Measurements from ENCODE around the gene GPR42. TPM values are rescaled to one million over a fixed set of nuclear protein-coding genes. Genes with fewer than 3 reads are reported as not detected.

GPR42 gene
- total and polyA plus RNA-seq, 9 donors, result not detected

GRCh38 chr19:35410487-35410886 is 39.6 kb downstream of the GPR42 start:
- no peaks in the 10 kb centered on the region for H3K27me3 ChIP-seq
- H3K4me3 ChIP-seq, result no peak overlapping the region
- no peaks in the 10 kb centered on the region for H3K36me3 ChIP-seq
- no peaks in the 10 kb centered on the region for H3K9me3 ChIP-seq
- no peak for DNase-seq
- WGBS, 3 donors, result 78 to 83% (median 80%) methylated on average over 5 of the region's 5 CpGs
- intact Hi-C loops (cut with DNase I), result no loop called here
- no peaks in the 10 kb centered on the region for H3K4me1 ChIP-seq (ENCODE audit: insufficient read depth)
- TF ChIP-seq CTCF (IDR thresholded peaks at IDR 0.05), result no peak
- TF ChIP-seq EP300 (IDR thresholded peaks at IDR 0.05), result no peak
- TF ChIP-seq POLR2A (IDR thresholded peaks at IDR 0.05), result no peak
- no peak overlapping the region for H3K27ac ChIP-seq

GRCh38 chr19:35414442-35414841 is 43.6 kb downstream of the GPR42 start:
- H3K27ac ChIP-seq, result no peak overlapping the region
- intact Hi-C loops (cut with DNase I), result no loop called here
- no peak for DNase-seq
- 75 to 89% (median 81%) methylated on average over 3 of the region's 3 CpGs for WGBS, 3 donors
- H3K4me3 ChIP-seq, result no peak overlapping the region
- no peaks in the 10 kb centered on the region for H3K9me3 ChIP-seq
- TF ChIP-seq EP300 (IDR thresholded peaks at IDR 0.05), result no peak
- no peak for TF ChIP-seq POLR2A (IDR thresholded peaks at IDR 0.05)
- TF ChIP-seq CTCF (IDR thresholded peaks at IDR 0.05), result no peak
- H3K4me1 ChIP-seq (ENCODE audit: insufficient read depth), result no peaks in the 10 kb centered on the region
- H3K36me3 ChIP-seq, result no peaks in the 10 kb centered on the region
- no peaks in the 10 kb centered on the region for H3K27me3 ChIP-seq

- DNase-seq, result no peak
- Histone ChIP-seq H3K36me3 (no peaks in the 10 kb centered on the region), H3K9me3 (no peaks in the 10 kb centered on the region), H3K27me3 (no peaks in the 10 kb centered on the region), H3K4me1 (ENCODE audit: insufficient read depth) (no peaks in the 10 kb centered on the region), H3K4me3 (no peak overlapping the region), H3K27ac (no peak overlapping the region)
- no peak for TF ChIP-seq POLR2A (IDR thresholded peaks at IDR 0.05)
- TF ChIP-seq EP300 (IDR thresholded peaks at IDR 0.05), result no peak
- no peak for TF ChIP-seq CTCF (IDR thresholded peaks at IDR 0.05)
- 66 to 69% (median 66%) methylated on average over 7 of the region's 7 CpGs for WGBS, 3 donors
- intact Hi-C loops (cut with DNase I), result no loop called here
These were observed 45.5 kb downstream of the GPR42 start for GRCh38 chr19:35416331-35416730.

GRCh38 chr19:35417278-35417677 is 46.4 kb downstream of the GPR42 start:
- DNase-seq, result no peak
- H3K9me3 ChIP-seq, result no peaks in the 10 kb centered on the region
- no peaks in the 10 kb centered on the region for H3K27me3 ChIP-seq
- H3K4me3 ChIP-seq, result no peak overlapping the region
- H3K36me3 ChIP-seq, result no peaks in the 10 kb centered on the region
- no peak for TF ChIP-seq CTCF (IDR thresholded peaks at IDR 0.05)
- no peak for TF ChIP-seq POLR2A (IDR thresholded peaks at IDR 0.05)
- TF ChIP-seq EP300 (IDR thresholded peaks at IDR 0.05), result no peak
- H3K27ac ChIP-seq, result no peak overlapping the region
- 85 to 93% (median 92%) methylated on average over 2 of the region's 2 CpGs for WGBS, 3 donors
- intact Hi-C loops (cut with DNase I), result no loop called here
- no peaks in the 10 kb centered on the region for H3K4me1 ChIP-seq (ENCODE audit: insufficient read depth)

All from ovary (tissue), 9 donors.